Right forelimb (tissue), 1 donor: ENCODE results near the gene CCBE1.
"Not testable (repeated sequence)": the region's sequence is repeated elsewhere in the genome, so short reads cannot be mapped to it uniquely, and the experiment has no call there.

ENCODE experiments used
- DNase-seq: peaks from one replicate; pipeline ENCODE4 v3.0.0-alpha.2; 2018

The CCBE1 gene

DNA sequence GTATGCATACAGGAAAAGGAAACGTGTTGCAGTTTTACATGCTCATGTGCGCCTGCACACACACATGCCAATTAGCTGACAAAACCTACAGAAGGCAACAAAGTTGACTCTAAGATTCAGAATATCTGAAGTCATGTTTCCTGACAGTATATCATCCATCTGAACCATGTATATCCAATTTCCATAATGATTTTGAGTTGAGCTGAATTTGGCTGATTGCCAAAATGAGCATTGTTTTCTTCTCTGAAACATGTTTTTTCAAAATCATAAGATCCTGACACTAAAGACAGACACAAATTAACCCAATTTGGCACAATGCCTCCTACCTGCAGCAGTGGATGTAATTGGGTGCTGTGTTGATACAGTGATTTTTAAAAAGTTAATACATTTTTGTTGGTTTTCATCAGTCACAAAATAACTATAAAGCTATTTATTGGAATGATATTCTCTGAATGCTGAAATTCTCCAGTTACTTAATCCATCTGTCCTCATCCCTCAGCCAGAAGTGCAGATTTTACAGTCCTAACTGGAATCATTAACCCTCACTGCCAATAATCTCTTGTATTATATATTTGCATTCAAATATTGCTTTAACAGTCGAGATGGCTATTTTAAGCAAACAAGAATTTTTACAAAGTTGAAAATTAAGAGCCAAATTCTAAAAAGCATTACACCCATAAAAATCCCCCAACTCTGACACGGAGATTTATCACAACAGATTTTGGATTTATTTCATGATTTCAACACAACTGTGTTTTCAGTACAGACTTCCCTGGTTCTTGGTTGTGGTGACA lies 176.5 kb downstream of the CCBE1 start:
- no peak for DNase-seq

- DNase-seq: no peak
Measured at GRCh38 chr18:59518705-59519104, 178.5 kb downstream of the CCBE1 start.

DNA sequence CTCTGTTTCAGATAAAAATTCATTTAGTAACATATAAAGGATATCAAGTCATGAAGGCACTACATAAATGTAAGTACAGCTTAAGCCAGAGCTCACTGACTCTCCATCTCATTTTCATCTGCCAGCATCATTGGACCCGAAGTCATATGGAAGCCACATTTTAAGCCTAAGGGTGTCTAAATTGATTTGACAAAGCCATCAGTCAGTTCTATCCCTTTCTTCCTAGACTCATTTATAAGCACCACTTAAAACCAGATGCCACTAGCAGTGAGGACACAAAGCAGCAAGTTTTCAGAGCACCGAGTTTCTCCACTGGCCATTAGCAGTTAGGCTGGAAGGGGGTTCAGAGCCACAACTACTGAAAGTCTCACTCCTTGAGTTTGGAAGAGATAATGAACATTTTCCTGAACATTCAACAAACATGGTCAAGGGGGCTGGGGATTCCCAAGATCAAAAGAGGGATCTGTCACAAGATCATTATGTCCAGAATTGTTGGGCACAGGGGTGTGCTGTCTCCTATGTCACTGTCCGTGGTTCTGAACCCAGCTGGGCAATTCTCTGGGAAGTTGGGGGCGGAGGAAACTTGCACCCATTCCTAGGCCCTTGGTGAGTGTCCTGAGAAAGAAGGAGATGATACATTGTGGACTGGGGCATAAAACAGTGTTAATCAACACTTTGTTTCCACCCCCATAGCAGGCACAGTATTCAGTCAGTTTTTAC lies 179.6 kb downstream of the CCBE1 start:
- no peak for DNase-seq

GRCh38 chr18:59516356-59517155 lies 180.7 kb downstream of the CCBE1 start:
- DNase-seq: no peak

GRCh38 chr18:59515956-59516355 lies 181.3 kb downstream of the CCBE1 start:
- not testable (repeated sequence) for DNase-seq

- DNase-seq: no peak
Measured at GRCh38 chr18:59515147-59515546, 182.1 kb downstream of the CCBE1 start.

DNA sequence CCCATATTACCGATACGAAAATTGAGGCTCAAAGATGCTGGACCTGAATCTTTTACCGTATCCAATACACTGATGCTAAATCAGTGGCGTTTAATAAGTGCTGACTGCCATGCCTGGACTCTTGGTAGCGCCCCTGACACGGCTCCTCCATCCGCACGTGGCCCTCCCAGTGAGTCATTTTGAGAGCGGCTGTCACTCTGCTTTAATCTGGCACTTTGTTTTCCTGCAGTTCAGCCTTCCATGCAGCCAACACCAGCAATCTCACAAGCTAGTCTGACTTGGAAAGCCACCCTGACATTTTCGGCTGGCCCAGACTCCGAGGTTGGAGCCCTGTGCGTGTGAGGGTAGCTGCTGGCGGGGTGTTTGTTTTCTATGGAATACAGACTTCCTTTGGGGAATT lies 183.0 kb downstream of the CCBE1 start:
- peak; percentile 59 for DNase-seq

GRCh38 chr18:59512025-59512755 lies 185.0 kb downstream of the CCBE1 start:
- no peak for DNase-seq

GRCh38 chr18:59509481-59510442 lies 187.5 kb downstream of the CCBE1 start:
- DNase-seq: no peak

DNA sequence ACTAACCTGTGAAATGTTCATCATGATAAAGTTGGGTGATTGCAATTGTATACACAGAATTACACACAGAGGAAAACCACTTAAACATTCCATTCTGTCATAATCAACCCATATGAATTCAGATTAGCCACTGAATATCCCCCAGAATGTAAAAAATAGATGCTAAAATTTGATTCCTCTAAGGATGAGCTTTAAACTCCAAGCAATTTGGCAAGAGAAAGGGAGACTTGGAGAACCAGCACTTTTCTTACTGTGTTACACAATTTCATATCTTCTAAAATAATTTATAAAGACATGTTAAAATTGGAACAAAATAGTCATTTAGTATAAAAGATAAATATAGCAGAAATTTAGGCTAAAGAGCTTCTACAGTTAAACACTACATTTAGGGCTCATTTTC lies 191.9 kb downstream of the CCBE1 start:
- no peak for DNase-seq

- DNase-seq: peak; percentile 67
Measured at GRCh38 chr18:59502274-59503175, 194.7 kb downstream of the CCBE1 start.

DNA sequence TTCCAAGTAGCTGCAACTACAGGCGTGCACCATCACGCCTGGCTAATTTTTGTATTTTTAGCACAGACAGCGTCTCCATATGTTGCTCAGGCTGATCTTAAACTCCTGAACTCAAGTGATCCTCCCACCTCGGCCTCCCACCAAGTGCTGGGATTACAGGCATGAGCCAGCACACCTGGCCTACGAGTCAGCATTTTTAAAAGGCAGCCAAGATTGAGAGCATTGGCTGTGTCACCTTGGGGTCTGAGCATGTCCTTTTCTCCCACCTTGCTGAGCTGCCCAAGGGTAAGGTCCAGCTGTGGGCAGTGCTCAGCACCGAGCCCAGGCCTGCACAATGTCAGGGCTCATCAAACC lies 195.3 kb downstream of the CCBE1 start:
- peak; percentile 56 for DNase-seq

GRCh38 chr18:59500765-59501164 lies 196.5 kb downstream of the CCBE1 start:
- DNase-seq: no peak

DNA sequence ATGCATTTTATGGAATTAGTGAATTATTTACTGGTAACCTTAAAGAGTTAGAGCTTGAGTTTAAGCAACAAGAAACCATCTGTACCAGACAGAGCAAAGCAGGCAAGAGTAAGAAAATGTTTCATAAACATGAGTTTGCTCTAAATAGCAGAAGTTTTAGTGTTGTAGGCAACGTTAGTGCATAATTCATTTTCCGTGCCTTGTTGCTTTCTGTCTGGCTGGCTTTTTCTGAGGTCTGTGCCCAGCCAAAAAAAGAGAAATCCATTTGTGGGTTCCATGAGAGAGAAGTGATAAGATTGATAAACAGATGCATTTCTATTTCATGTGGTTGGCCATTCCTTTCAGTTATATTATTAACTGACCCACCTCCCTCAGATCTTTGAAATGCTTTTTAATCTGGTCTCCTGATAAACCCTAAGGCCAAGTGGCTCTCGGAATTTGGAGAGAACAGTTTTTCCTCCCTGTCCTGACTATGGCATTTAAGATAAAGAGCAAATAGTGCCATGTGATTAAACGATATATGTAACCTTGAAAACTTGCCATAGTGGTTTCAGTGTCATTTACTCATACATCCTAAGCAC lies 198.6 kb downstream of the CCBE1 start:
- DNase-seq: no peak

DNA sequence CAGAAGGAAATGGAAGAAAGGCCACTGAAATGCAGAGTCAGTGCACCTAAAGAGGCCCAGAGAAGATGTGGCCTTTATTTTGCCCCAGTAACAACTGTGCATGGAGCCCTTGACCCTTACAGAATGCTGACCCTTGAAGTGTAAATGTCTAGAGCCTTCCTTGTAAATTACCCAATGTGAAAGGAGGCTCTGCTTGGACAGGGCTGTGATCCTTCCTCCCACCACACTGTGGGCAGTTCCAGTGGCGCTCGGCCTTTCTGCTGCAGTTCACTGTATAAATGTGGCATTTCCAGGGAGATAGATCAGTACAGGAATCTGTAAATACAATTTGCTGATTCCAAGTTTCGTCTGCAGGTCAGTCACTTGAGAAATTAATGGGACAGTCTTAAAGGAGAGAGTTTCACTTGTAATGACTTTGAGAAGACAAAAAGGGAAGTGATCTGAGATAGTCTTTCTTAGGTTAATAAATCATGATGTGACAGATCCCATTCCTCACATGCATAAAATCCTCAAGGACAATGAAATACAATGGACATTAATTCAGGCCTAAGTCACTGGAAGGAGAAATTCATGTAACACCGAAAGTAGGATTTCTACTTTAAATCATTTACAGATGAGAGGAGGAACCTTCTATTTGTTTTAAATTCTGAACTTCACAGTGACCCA lies 204.3 kb downstream of the CCBE1 start:
- no peak for DNase-seq

- DNase-seq: no peak
Measured at GRCh38 chr18:59488899-59489298, 208.3 kb downstream of the CCBE1 start.

DNA sequence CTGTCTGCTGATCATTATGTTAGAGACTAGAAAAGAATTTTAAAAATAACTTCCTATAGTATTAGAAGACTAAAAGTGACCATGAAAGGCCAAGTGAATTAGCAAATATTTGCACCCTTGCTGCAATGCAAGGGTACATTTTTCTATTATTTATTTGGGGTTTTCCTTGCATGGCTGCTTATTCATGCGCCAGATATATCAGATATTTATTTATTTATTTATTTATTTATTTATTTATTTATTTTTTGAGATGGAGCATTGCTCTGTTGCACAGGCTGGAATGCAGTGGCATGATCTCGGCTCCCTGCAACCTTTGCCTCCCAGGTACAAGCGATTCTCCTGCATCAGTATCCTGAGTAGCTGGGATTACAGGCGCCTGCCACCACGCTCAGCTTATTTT lies 211.8 kb downstream of the CCBE1 start:
- no peak for DNase-seq

GRCh38 chr18:59484561-59485328 lies 212.5 kb downstream of the CCBE1 start:
- DNase-seq: no peak

GRCh38 chr18:59484131-59484530 lies 213.1 kb downstream of the CCBE1 start:
- no peak for DNase-seq
